ENCODE data around the gene ATP4B. TPM values are rescaled to one million over a fixed set of nuclear protein-coding genes. Genes with fewer than 3 reads are reported as not detected.
A peak's percentile ranks its signal among the peaks of the same experiment; 100 is the strongest.

Gene ATP4B
- total RNA-seq, 6 experiments from 2014 or later = not detected

- WGBS (ENCODE audit: insufficient coverage, low coverage, low lambda C conversion rate, missing lambda C conversion rate) = 88% methylated on average over 6 of the region's 15 CpGs
- H3K4me1 ChIP-seq = peaks cover 0 to 4% (median 0%) of the 10 kb centered on the region in 4 donors
- intact Hi-C loops (cut with DNase I) = no loop called here
- ATAC-seq = peak in 1 of 4 donors; percentile 11
- H3K9me3 ChIP-seq = no peaks in the 10 kb centered on the region
- peak in 1 of 3 donors; percentile 44 for DNase-seq
- TF ChIP-seq POLR2A (IDR thresholded peaks at IDR 0.05) = no peak
- no peak overlapping the region for H3K27ac ChIP-seq
- H3K36me3 ChIP-seq = peaks cover 0 to 2% (median 0%) of the 10 kb centered on the region in 4 donors
- H3K27me3 ChIP-seq = no peaks in the 10 kb centered on the region
- H3K4me3 ChIP-seq = no peak overlapping the region
These were observed 37.8 kb downstream of the ATP4B start for GRCh38 chr13:113620036-113620796.

- WGBS (ENCODE audit: insufficient coverage, low coverage, low lambda C conversion rate, missing lambda C conversion rate) = 89% methylated on average over 5 of the region's 7 CpGs
- Histone ChIP-seq H3K9me3 (no peaks in the 10 kb centered on the region), H3K36me3 (peaks cover 0 to 2% (median 0%) of the 10 kb centered on the region in 4 donors), H3K27me3 (no peaks in the 10 kb centered on the region), H3K27ac (no peak overlapping the region), H3K4me1 (peaks cover 0 to 4% (median 0%) of the 10 kb centered on the region in 4 donors), H3K4me3 (no peak overlapping the region)
- DNase-seq (peak in 1 of 3 donors; percentile 29), ATAC-seq (no peak)
- TF ChIP-seq CTCF (IDR thresholded peaks at IDR 0.05) = no peak
- no peak for TF ChIP-seq POLR2A (IDR thresholded peaks at IDR 0.05)
- intact Hi-C loops (cut with DNase I) = no loop called here
These were observed 39.5 kb downstream of the ATP4B start for GRCh38 chr13:113618455-113618854.

- TF ChIP-seq POLR2A (IDR thresholded peaks at IDR 0.05) = no peak
- TF ChIP-seq CTCF (IDR thresholded peaks at IDR 0.05) = no peak
- Histone ChIP-seq H3K27ac (no peak overlapping the region), H3K9me3 (no peaks in the 10 kb centered on the region), H3K36me3 (peaks cover 0 to 3% (median under 1%) of the 10 kb centered on the region in 4 donors), H3K4me1 (peaks cover 0 to 4% (median 0%) of the 10 kb centered on the region in 4 donors), H3K4me3 (no peak overlapping the region), H3K27me3 (no peaks in the 10 kb centered on the region)
- no peak for DNase-seq
- intact Hi-C loops (cut with DNase I) = no loop called here
- WGBS (ENCODE audit: insufficient coverage, low coverage, low lambda C conversion rate, missing lambda C conversion rate) = 75% methylated on average over 1 of the region's 5 CpGs
- ATAC-seq = no peak
These were observed 40.0 kb downstream of the ATP4B start for GRCh38 chr13:113617961-113618360.

- peaks cover 0 to 9% (median under 1%) of the 10 kb centered on the region in 4 donors for H3K36me3 ChIP-seq
- no peaks in the 10 kb centered on the region for H3K9me3 ChIP-seq
- DNase-seq (peak in 1 of 3 donors; percentile 48), ATAC-seq (peak in 1 of 4 donors; percentile 13)
- no peak overlapping the region for H3K27ac ChIP-seq
- intact Hi-C loops (cut with DNase I) = no loop called here
- H3K4me1 ChIP-seq = no peaks in the 10 kb centered on the region
- H3K27me3 ChIP-seq = no peaks in the 10 kb centered on the region
- TF ChIP-seq POLR2A (IDR thresholded peaks at IDR 0.05) = no peak
- no peak for TF ChIP-seq CTCF (IDR thresholded peaks at IDR 0.05)
- 90% methylated on average over 5 of the region's 18 CpGs for WGBS (ENCODE audit: insufficient coverage, low coverage, low lambda C conversion rate, missing lambda C conversion rate)
- no peak overlapping the region for H3K4me3 ChIP-seq
These were observed 40.8 kb downstream of the ATP4B start for GRCh38 chr13:113616991-113617749.
